C4-2B (cell line): ENCODE results near the gene WNK4.
"Not testable (repeated sequence)": the region's sequence is repeated elsewhere in the genome, so short reads cannot be mapped to it uniquely, and the experiment has no call there.

ENCODE experiments used
- H3K27ac ChIP-seq: fragments of 450-650 bp; 2 replicates; pipeline ENCODE4 v1.5.1; 2017
- ZFX ChIP-seq: fragments of 450-650 bp; IDR thresholded peaks from 2 replicates; pipeline ENCODE4 v1.6.1; 2017
- TF ChIP-seq, protein P1 (sequence below): fragments of 450-650 bp; conservative IDR thresholded peaks from 2 replicates; pipeline ENCODE4 v1.5.1; 2017; ENCODE audit warnings: mild to moderate bottlenecking

Gene WNK4

GRCh38 chr17:42779936-42780850, at the start of gene WNK4:
Gene WNK4, plus strand, starts transcription at chr17:42780610. Its CDS starts 89 bp downstream, at chr17:42780699.
- TF ChIP-seq, protein P1, sequence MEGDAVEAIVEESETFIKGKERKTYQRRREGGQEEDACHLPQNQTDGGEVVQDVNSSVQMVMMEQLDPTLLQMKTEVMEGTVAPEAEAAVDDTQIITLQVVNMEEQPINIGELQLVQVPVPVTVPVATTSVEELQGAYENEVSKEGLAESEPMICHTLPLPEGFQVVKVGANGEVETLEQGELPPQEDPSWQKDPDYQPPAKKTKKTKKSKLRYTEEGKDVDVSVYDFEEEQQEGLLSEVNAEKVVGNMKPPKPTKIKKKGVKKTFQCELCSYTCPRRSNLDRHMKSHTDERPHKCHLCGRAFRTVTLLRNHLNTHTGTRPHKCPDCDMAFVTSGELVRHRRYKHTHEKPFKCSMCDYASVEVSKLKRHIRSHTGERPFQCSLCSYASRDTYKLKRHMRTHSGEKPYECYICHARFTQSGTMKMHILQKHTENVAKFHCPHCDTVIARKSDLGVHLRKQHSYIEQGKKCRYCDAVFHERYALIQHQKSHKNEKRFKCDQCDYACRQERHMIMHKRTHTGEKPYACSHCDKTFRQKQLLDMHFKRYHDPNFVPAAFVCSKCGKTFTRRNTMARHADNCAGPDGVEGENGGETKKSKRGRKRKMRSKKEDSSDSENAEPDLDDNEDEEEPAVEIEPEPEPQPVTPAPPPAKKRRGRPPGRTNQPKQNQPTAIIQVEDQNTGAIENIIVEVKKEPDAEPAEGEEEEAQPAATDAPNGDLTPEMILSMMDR = no peak
- no peak for TF ChIP-seq ZFX
- no peak within 1 kb of the TSS for H3K27ac ChIP-seq

DNA sequence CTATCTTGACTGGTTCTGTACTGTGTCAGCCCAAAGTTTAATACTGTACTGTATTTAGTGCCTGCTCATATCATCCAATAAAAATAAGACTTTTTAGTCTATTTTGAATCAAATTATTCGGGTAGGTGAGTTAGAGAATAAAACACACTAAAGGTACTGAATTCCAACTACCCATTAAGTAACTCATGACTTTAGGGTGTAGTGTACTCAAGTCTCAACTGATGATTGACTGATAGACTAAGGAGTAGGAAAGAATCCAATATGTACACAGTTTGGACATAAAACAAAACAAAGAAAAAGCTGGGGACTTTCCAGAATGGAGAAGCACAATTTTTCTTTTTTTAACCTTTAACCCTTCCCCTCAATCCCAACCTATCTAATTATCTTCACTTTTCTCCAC, 39.7 kb upstream of the WNK4 start:
- no peak overlapping the region; the same call in 1 of the 2 replicates for H3K27ac ChIP-seq
- no peak for TF ChIP-seq ZFX
- TF ChIP-seq, protein P1 = no peak

DNA sequence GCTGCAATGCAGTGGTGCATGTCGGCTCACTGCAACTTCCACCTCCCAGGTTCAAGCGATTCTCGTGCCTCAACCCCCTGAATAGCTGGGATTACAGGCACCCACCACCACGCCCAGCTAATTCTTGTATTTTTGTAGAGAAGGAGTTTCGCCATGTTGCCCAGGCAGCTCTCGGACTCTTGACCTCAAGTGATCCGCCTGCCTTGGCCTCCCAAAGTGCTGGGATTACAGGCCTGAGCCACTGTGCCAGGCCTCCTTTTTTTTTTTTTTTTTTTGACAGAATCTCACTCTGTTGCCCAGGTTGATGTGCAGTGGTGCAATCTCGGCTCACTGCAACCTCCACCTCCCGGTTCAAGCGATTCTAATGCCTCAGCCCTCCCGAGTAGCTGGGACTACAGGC, 37.5 kb upstream of the WNK4 start:
- H3K27ac ChIP-seq = not testable (repeated sequence)

DNA sequence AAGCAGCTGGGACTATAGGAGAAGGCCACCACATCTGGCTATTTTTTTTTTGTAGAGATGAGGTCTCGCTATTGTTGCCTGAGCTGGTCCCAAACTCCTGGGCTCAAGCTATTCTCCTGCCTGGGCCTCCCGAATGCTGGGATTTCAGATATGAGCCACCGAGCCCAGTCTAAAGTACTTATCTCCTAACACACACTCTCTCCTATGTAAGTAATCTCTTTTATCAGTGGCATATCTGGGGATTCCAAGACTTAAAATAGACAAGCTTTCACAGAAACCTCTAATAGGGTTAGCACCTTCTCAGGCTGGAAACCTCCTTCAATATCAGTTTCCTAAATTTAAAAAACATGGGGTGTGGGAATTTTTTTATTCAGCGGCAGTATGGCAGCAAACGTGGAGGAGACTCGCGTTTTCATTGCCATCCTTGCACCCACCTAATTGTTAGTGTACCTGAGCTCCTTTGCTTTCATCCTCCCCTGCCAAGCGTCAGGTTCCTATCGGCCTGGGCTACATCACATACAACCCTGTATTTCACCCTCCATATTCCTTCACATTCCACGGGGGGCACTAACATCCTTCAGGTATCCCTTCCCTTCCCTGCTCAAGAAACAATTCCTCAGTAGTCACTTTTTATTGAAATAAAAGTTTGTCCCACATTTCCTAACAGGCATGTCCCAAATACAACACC, 36.7 kb upstream of the WNK4 start:
- TF ChIP-seq, protein P1 = no peak
- no peak for TF ChIP-seq ZFX
- H3K27ac ChIP-seq = peak overlapping the region; percentile 87

DNA sequence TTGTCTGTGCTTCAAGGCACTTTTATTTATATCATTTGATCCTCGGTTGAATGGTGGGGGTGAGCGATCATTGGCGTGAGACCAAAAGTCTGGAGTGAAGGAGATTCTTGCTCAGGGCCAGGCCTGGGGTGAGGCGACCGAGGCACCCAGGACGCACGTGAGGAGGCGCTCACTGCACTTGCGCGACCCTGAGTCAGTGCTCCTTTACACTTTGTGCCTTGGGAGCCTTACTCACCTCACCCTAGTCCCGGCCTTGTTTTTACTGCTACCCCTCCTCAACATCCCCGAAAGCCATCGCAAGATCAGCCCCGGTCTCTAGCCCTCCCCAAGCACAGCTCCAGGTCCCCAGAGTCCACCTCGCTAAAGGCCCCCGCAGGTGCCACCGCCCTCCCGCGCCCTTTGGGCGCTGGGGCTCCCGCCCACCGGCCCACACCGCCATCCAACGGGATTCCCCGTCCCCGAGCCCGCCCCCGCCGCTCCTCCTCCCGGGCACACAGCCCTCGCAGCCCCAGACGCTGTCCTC, 36.1 kb upstream of the WNK4 start:
- TF ChIP-seq, protein P1 = no peak
- TF ChIP-seq ZFX = no peak

DNA sequence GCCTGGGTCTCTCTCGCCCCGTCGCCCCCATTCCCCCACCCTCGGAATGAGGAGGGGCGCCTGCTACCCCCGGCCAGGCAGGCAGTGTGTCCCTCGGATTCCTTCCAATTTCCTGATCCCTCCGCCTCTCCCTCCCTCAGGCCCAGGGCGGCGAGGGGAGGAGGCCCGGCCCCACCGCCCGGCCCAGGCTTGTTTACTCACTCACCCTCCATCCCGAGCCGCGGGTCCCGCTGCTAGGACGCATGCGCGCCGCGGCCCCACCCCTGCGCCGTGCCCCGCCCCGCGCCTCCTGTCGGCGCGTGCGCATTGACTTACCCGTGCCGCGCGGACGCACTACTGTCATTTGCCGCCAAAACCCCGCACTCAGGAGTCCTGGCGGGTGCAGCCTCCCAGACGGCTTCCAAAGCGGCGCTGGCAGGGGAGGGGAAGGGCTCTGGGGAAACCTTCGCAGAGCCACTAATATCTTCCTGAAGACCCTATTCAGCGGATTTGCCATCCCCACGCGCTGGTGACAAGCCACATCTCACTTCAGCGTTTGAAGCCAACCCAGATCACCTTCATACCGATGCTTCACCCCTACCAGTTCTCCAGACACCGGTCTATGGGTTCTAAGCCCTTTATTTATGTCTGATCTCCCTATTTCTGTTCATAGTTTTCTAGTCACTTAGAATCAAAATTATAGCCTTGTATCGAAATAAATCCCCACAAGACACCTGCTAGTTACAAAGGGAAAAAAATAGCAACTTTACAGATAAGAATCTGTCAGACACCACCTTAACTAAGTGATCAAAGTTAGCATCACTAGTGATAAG, 35.4 kb upstream of the WNK4 start, which contains the start of gene EZH1:
EZH1 (minus strand) TSS at position 235 of the 812 bp plus-strand sequence. CDS start 16,099 bp downstream, outside the sequence.
- H3K27ac ChIP-seq = peak within 1 kb of the TSS; percentile 87
- TF ChIP-seq ZFX = peak; percentile 47; the same call in 1 of the 2 replicates
- TF ChIP-seq, protein P1 = no peak

More for the DNA sequence above, 36.1 kb upstream of the WNK4 start:
- peak overlapping the region; percentile 87 for H3K27ac ChIP-seq
